AG10803 (cell line): ENCODE measurements around the gene MED29.

Experiments used
- DNase-seq: peaks from one replicate; pipeline ENCODE4 v3.0.0; 2010; ENCODE audit warnings: low read depth
- H3K4me3 ChIP-seq: 2 replicates; pipeline ENCODE4 v1.5.1; 2011; ENCODE audit warnings: mild to moderate bottlenecking, low read length, control low read depth
- CTCF ChIP-seq: conservative IDR thresholded peaks from 2 replicates; pipeline ENCODE4 v1.5.1; 2011; ENCODE audit warnings: mild to moderate bottlenecking, low read length, control low read depth, inconsistent platforms

The MED29 gene

GRCh38 chr19:39400061-39400460 is 8.9 kb downstream of the MED29 start:
- no peak overlapping the region for H3K4me3 ChIP-seq
- TF ChIP-seq CTCF: no peak
- no peak for DNase-seq

GRCh38 chr19:39401070-39401548 is 9.9 kb downstream of the MED29 start:
- no peak for TF ChIP-seq CTCF
- no peak for DNase-seq
- no peak overlapping the region for H3K4me3 ChIP-seq

- TF ChIP-seq CTCF: no peak
- H3K4me3 ChIP-seq: no peak overlapping the region
- peak; percentile 61 for DNase-seq
These were observed 10.6 kb downstream of the MED29 start for GRCh38 chr19:39401549-39402345.

- H3K4me3 ChIP-seq: peak overlapping the region; percentile 62
- TF ChIP-seq CTCF: no peak
- peak; percentile 92 for DNase-seq
These were observed 11.4 kb downstream of the MED29 start for GRCh38 chr19:39402346-39403300.

- no peak for TF ChIP-seq CTCF
- peak overlapping the region; percentile 62 for H3K4me3 ChIP-seq
- peak; percentile 100 for DNase-seq
These were observed 12.4 kb downstream of the MED29 start for GRCh38 chr19:39403331-39404312.

GRCh38 chr19:39405261-39405957 is 14.2 kb downstream of the MED29 start:
- DNase-seq: no peak
- no peak overlapping the region; the same call in 1 of the 2 replicates for H3K4me3 ChIP-seq
- TF ChIP-seq CTCF: no peak
